ENCODE data around the gene OR2A14. TPM values are rescaled to one million over a fixed set of nuclear protein-coding genes. Genes with fewer than 3 reads are reported as not detected.

Gene OR2A14
- not detected in 5 replicates for total RNA-seq (2022; extraction: Qiagen RNA extraction)

DNA sequence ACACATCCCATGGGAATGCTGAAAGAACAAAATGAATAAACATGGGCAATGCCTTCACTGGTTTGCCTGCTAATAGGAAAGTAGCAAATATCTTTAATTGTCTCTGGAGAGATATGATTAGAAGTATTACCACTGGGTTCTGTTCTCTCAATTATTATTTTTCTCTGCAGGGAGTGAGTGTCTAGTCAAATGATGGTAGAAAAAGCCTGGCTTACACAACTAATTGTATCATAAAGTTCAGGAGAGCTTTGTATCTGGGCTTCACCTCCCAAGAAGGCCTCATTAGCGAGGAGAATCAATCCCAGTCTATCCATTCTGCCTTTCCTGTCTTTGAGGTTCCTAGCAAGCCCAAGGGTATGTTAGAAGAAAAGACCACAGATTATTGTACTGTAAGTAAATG, at the start of gene OR2A14:
TSS of gene OR2A14 (plus strand) at position 301 of the 400 bp plus-strand sequence. CDS start 5,937 bp downstream, outside the sequence.

DNA sequence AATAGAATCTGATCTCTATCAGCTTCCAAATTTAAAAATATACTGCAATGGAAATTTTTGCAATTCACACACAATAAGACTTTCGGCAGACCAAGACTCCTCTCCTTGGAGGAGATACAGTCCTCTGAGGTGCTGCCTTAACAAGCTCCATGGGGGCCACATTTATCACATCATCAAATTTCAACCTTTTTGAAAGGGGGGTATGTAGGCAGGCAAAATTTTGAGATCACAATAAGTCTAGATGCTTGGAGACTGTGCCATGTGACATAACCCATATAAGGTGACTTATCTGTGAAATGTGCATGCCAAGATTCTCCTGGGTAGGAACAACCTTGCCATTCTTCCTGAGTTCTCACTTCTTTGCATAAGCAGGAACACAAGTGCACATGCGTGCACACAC, 37.0 kb upstream of the OR2A14 start, which contains the start of gene OR2A12:
TSS of gene OR2A12 (plus strand) at position 301 of the 400 bp plus-strand sequence. CDS start 8,830 bp downstream, outside the sequence.

GRCh38 chr7:144109283-144109682, 13.7 kb upstream of the OR2A14 start, which contains the start of gene OR2A2:
TSS of gene OR2A2 (plus strand) at chr7:144109583. CDS start at chr7:144109583, 0 bp downstream.

Other genes starting within 250 kb of the OR2A14 start
- gene TCAF1, start 221.0 kb upstream of the OR2A14 start, total RNA-seq (2022; extraction: Qiagen RNA extraction), result 14.3 to 19.9 TPM (median 17.3 TPM) in 5 replicates
- gene OR2F2, start 187.9 kb upstream of the OR2A14 start, total RNA-seq (2022; extraction: Qiagen RNA extraction), result not detected in 5 replicates
- gene OR2F1, start 168.3 kb upstream of the OR2A14 start, total RNA-seq (2022; extraction: Qiagen RNA extraction), result not detected in 5 replicates
- not detected in 5 replicates for gene OR6B1, start 122.9 kb upstream of the OR2A14 start, total RNA-seq (2022; extraction: Qiagen RNA extraction)
- not detected in 5 replicates for gene OR2A5, start 74.2 kb upstream of the OR2A14 start, total RNA-seq (2022; extraction: Qiagen RNA extraction)
- gene OR2A25, start 53.4 kb upstream of the OR2A14 start, total RNA-seq (2022; extraction: Qiagen RNA extraction), result not detected in 5 replicates
- not detected in 5 replicates for gene OR2A12, start 36.9 kb upstream of the OR2A14 start, total RNA-seq (2022; extraction: Qiagen RNA extraction)
- not detected in 5 replicates for gene OR2A2, start 13.6 kb upstream of the OR2A14 start, total RNA-seq (2022; extraction: Qiagen RNA extraction)
- gene CTAGE4, start 60.3 kb downstream of the OR2A14 start, total RNA-seq (2022; extraction: Qiagen RNA extraction), result 0.06 TPM in 1 of 5 replicates, not detected in the others
- gene ARHGEF35, start 72.7 kb downstream of the OR2A14 start, total RNA-seq (2022; extraction: Qiagen RNA extraction), result 0.46 to 0.73 TPM (median 0.55 TPM) in 5 replicates
- gene OR2A42, start 116.4 kb downstream of the OR2A14 start, total RNA-seq (2022; extraction: Qiagen RNA extraction), result not detected in 5 replicates
- not detected in 5 replicates for gene OR2A7, start 141.6 kb downstream of the OR2A14 start, total RNA-seq (2022; extraction: Qiagen RNA extraction)
- gene CTAGE8, start 146.1 kb downstream of the OR2A14 start, total RNA-seq (2022; extraction: Qiagen RNA extraction), result not detected in 5 replicates
- not detected in 5 replicates for gene OR2A1, start 189.2 kb downstream of the OR2A14 start, total RNA-seq (2022; extraction: Qiagen RNA extraction)
- gene ARHGEF5, start 232.2 kb downstream of the OR2A14 start, total RNA-seq (2022; extraction: Qiagen RNA extraction), result 3.0 to 3.6 TPM (median 3.2 TPM) in 5 replicates